CD4-positive, alpha-beta T cell treated with Interleukin-17A for 1 hour (primary cell): ENCODE measurements around the gene SLC25A13.
A peak's percentile ranks its signal among the peaks of the same experiment; 100 is the strongest.

ENCODE experiments used
- DNase-seq: peaks from one replicate; pipeline ENCODE4 v3.0.0-alpha.2; 2020

SLC25A13 gene

DNA sequence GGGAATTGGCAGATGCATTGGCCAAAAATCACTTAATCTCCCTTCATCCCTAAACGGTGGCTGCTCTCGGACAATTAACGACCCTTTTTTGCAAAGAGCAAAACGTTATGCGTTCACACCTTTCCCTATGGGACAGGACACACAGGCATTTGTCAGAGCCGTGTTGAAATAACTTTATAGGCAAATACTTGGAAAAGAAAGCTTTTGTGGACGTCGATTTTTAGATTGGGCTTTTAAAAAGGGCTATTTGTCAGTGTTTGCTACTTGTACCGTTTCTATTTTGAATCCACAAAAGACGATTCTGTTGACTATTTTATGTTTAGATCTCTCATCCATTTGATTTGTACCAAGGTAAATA lies 245.6 kb downstream of the SLC25A13 start:
- DNase-seq: no peak

DNA sequence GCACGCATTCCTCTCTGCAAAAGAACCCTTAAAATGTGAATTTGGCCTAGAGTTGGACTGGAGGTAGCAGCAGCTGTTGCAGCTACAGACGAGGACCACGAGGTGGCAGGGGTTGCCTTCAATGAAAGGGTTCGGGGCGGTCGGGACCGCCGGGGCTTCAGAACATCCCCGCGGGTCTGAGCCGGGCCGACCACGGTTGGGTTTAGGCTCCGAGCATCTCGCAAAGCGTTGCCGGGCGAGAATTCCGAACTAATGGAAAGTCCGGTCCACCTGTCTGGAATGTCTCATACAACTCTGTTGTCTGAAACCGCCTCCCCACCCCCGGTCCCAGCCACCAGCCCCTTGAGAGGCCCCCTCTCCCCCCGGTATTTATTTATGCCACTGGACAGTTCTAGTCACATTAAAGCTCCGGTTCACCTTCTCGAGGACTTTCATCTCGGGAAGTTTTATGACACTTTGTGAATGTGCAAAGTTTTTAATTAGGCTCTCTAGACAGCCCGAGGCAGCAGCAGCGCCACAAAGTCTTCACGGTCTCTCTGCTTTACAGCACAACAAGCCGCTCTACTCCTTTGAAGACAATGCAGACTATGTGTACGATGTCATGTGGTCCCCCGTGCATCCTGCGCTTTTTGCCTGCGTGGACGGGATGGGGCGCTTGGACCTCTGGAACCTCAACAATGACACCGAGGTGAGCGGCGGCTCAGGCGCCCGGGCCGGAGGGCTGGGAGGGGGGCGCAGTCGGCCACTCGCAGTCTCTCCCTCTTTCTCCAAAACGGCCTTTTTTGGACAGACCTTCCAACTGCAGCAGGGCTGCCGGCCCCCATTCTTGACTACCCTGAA lies 246.2 kb downstream of the SLC25A13 start:
- DNase-seq: peak; percentile 46

GRCh38 chr7:96074871-96075270 lies 247.0 kb downstream of the SLC25A13 start:
- DNase-seq: no peak
